Loucy (cell line): ENCODE results near the gene FGGY.

ENCODE experiments used
- H2AFZ ChIP-seq: fragments of 200-600 bp; sonication (generic); 2 replicates; pipeline ENCODE4 v1.6.0; 2016; ENCODE audit warnings: antibody characterized with exemption, mild to moderate bottlenecking, low read length, moderate library complexity
- H3F3A ChIP-seq: fragments of 200-600 bp; 2 replicates; pipeline ENCODE4 v1.6.0; 2016; ENCODE audit warnings: antibody characterized with exemption, low read depth, mild to moderate bottlenecking
- H3K27me3 ChIP-seq: fragments of 200-600 bp; sonication (generic); 2 replicates; pipeline ENCODE4 v1.6.1; 2014; ENCODE audit warnings: low read length, mild to moderate bottlenecking; ENCODE audit not compliant: insufficient read depth, poor library complexity, severe bottlenecking
- H3K36me3 ChIP-seq: fragments of 200-600 bp; sonication (generic); 2 replicates; pipeline ENCODE4 v1.6.1; 2016; ENCODE audit warnings: low read length; ENCODE audit not compliant: insufficient read depth
- H3K4me1 ChIP-seq: fragments of 200-600 bp; sonication (generic); 2 replicates; pipeline ENCODE4 v1.5.1; 2014; ENCODE audit warnings: low read length, mild to moderate bottlenecking; ENCODE audit not compliant: insufficient read depth, poor library complexity, severe bottlenecking
- H3K4me2 ChIP-seq: fragments of 200-600 bp; sonication (generic); 2 replicates; pipeline ENCODE4 v1.6.0; 2014; ENCODE audit warnings: antibody characterized with exemption, low read length, low read depth, mild to moderate bottlenecking; ENCODE audit not compliant: poor library complexity, severe bottlenecking
- H3K4me3 ChIP-seq: fragments of 200-600 bp; sonication (generic); 2 replicates; pipeline ENCODE4 v1.5.1; 2014; ENCODE audit warnings: low read length, mild to moderate bottlenecking, mixed read lengths; ENCODE audit not compliant: poor library complexity, severe bottlenecking
- H3K79me2 ChIP-seq: fragments of 200-600 bp; sonication (generic); 2 replicates; pipeline ENCODE4 v1.6.1; 2014; ENCODE audit warnings: low read length; ENCODE audit not compliant: insufficient read depth
- H3K9ac ChIP-seq: fragments of 200-600 bp; sonication (generic); 2 replicates; pipeline ENCODE4 v1.6.0; 2014; ENCODE audit warnings: mild to moderate bottlenecking, low read depth, low read length, moderate library complexity; ENCODE audit not compliant: poor library complexity, severe bottlenecking
- H3K9me2 ChIP-seq: fragments of 200-600 bp; sonication (generic); replicated peaks from 2 replicates; pipeline ENCODE4 v1.6.1; 2016; ENCODE audit warnings: low read depth, low read length, mixed read lengths
- H3K9me3 ChIP-seq: fragments of 200-600 bp; sonication (generic); 2 replicates; pipeline ENCODE4 v1.6.1; 2014; ENCODE audit warnings: mild to moderate bottlenecking, antibody characterized with exemption, low read length, low read depth; ENCODE audit not compliant: insufficient read depth
- H4K20me1 ChIP-seq: fragments of 200-600 bp; sonication (generic); 2 replicates; pipeline ENCODE4 v1.6.0; 2014; ENCODE audit warnings: antibody characterized with exemption, low read length, mild to moderate bottlenecking; ENCODE audit not compliant: insufficient read depth, poor library complexity, severe bottlenecking
- CTCF ChIP-seq: fragments of 200-600 bp; sonication (generic); conservative IDR thresholded peaks from 2 replicates; pipeline ENCODE4 v1.5.1; 2014; ENCODE audit warnings: mild to moderate bottlenecking, antibody characterized with exemption, low read length
- EZH2phosphoT487 ChIP-seq: fragments of 200-600 bp; IDR thresholded peaks from 2 replicates; pipeline ENCODE4 v1.6.1; 2018; ENCODE audit warnings: antibody characterized with exemption, mild to moderate bottlenecking, moderate library complexity, borderline replicate concordance

Gene FGGY

DNA sequence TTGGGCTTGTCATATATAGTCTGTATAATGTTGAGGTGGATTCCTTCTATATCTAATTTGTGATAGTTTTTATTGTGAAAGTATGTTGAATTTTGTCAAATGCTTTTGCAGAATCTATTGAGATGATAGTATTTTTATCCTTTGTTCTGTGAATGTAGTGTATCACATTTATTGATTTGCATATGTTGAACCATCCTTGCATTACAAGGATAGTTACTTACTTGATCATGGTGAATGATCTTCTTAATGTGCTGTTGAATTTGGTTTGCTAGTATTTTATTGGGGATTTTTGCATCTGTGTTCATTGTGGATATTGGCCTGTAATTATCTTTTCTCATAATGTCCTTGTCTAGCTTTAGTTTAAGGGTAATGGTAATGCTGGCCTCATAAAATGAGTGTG is 8.3 kb downstream of the FGGY start:
- no peaks in the 10 kb centered on the region for H3K36me3 ChIP-seq
- peaks cover 10% of the 10 kb centered on the region; the same call in 1 of the 2 replicates for H3K9me3 ChIP-seq
- TF ChIP-seq CTCF (no peak), EZH2phosphoT487 (no peak)
- no peaks in the 10 kb centered on the region for H3K9me2 ChIP-seq
- H2AFZ ChIP-seq, result no peak overlapping the region
- no peak overlapping the region for H3K4me3 ChIP-seq
- H3K9ac ChIP-seq, result no peak overlapping the region
- H3K4me2 ChIP-seq, result no peak overlapping the region
- no peaks in the 10 kb centered on the region for H3K27me3 ChIP-seq
- no peaks in the 10 kb centered on the region for H3K79me2 ChIP-seq
- H4K20me1 ChIP-seq, result no peaks in the 10 kb centered on the region
- no peaks in the 10 kb centered on the region for H3K4me1 ChIP-seq
- no peaks in the 10 kb centered on the region; the same call in 1 of the 2 replicates for H3F3A ChIP-seq

GRCh38 chr1:59307591-59307990 is 10.7 kb downstream of the FGGY start:
- no peaks in the 10 kb centered on the region for H3K36me3 ChIP-seq
- no peak overlapping the region for H3K4me2 ChIP-seq
- TF ChIP-seq CTCF (no peak), EZH2phosphoT487 (no peak)
- no peaks in the 10 kb centered on the region for H4K20me1 ChIP-seq
- H3F3A ChIP-seq, result no peaks in the 10 kb centered on the region
- no peak overlapping the region for H3K4me3 ChIP-seq
- H3K4me1 ChIP-seq, result no peaks in the 10 kb centered on the region
- H3K9me3 ChIP-seq, result peaks cover 10% of the 10 kb centered on the region; the same call in 1 of the 2 replicates
- H3K79me2 ChIP-seq, result no peaks in the 10 kb centered on the region
- H3K9me2 ChIP-seq, result no peaks in the 10 kb centered on the region
- H3K9ac ChIP-seq, result no peak overlapping the region
- H2AFZ ChIP-seq, result no peak overlapping the region
- no peaks in the 10 kb centered on the region for H3K27me3 ChIP-seq

DNA sequence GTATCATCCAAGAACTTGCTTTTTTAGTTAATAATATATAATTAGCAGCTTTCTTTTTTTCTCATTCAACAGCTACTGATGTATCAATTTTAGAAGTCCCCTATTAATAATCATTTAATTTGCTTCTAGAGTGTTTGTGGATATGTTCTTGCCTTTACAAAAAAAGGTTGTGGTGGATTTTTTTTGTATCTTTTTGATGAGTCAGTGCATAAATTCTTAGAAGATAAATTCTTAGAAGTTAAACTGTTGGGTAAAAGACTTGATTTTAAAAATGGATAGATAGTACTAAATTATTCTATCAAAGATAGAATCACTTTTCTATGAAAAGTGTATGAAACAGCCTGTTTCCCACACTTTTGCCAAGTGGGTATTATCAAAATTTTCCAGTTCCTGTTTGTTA is 11.9 kb downstream of the FGGY start:
- Histone ChIP-seq H3K4me2 (no peak overlapping the region), H3K9me2 (no peaks in the 10 kb centered on the region), H3K27me3 (no peaks in the 10 kb centered on the region), H3K9ac (no peak overlapping the region), H3K9me3 (peaks cover 10% of the 10 kb centered on the region; the same call in 1 of the 2 replicates), H3F3A (no peaks in the 10 kb centered on the region), H4K20me1 (no peaks in the 10 kb centered on the region), H3K4me3 (no peak overlapping the region), H2AFZ (no peak overlapping the region), H3K79me2 (no peaks in the 10 kb centered on the region), H3K4me1 (no peaks in the 10 kb centered on the region), H3K36me3 (no peaks in the 10 kb centered on the region)
- TF ChIP-seq CTCF (no peak), EZH2phosphoT487 (no peak)
